K562 (cell line): ENCODE measurements around the gene TLE3. TPM values are rescaled to one million over a fixed set of nuclear protein-coding genes. Genes with fewer than 3 reads are reported as not detected.

ENCODE experiments used
- ATAC-seq: fragments of 200-7000 bp; cut with Tn5 transposase; 3 replicates; pipeline ENCODE4 v1.9.1; 2020; ENCODE audit warnings: moderate library complexity
- BruUV-seq: library from RNA; stranded (reverse); fragments of 400-500 nt; replicated peaks from 2 replicates; lab custom pipeline; 2021; lab: Mats Ljungman, UMichigan
- CTCF ChIA-PET: fragments of 300-600 bp; formaldehyde crosslinking; extraction: SDS; loops from one replicate; lab custom pipeline; 2021; ENCODE audit warnings: low intra/inter-chr PET ratio; lab: Yijun Ruan, JAX
- POLR2A ChIA-PET: fragments of 300-600, 350-650 bp; sonication (Branson Sonifier 250); formaldehyde crosslinking; extraction: SDS; loops from one replicate; lab custom pipeline; 2021; ENCODE audit warnings: antibody characterized with exemption, inconsistent platforms; lab: Yijun Ruan, JAX
- DNase-seq, 4 experiments: peaks; one replicate each; pipeline versions ENCODE4 v3.0.0 to v3.0.0-alpha.2; 2011 to 2018; ENCODE audit warnings: low spot score in 3 of 4, mixed read lengths in 3 of 4; ENCODE audit errors: extremely low read depth in 1 of 4
- FAIRE-seq: peaks from 2 replicates; lab custom pipeline; 2011; peaks lifted over from hg19 to GRCh38; lab: Jason Lieb, UNC
- H2AFZ ChIP-seq: 2 replicates; pipeline ENCODE4 v1.6.0; 2011; ENCODE audit warnings: low read depth, low read length, control low read depth, inconsistent platforms
- H3K27ac ChIP-seq: fragments of 200-600 bp; 3 replicates; pipeline ENCODE4 v1.8.0; 2011; ENCODE audit warnings: low read depth, mild to moderate bottlenecking, control low read depth, inconsistent platforms, low read length, moderate library complexity, mixed read lengths; ENCODE audit errors: extremely low read depth
- H3K27me3 ChIP-seq, 2 experiments: fragments of 300-600 bp in 1 of 2; 2 replicates in 1 of 2; 3 replicates in 1 of 2; pipeline versions ENCODE4 v1.6.0 to v1.8.0; 2011; ENCODE audit warnings: inconsistent platforms in 2 of 2, low read length in 2 of 2, mild to moderate bottlenecking in 1 of 2, mixed read lengths in 1 of 2, moderate library complexity in 1 of 2; ENCODE audit not compliant: control insufficient read depth in 2 of 2, insufficient read depth in 2 of 2
- H3K36me3 ChIP-seq: fragments of 300-600 bp; 3 replicates; pipeline ENCODE4 v1.8.0; 2011; ENCODE audit warnings: mild to moderate bottlenecking, low read length, inconsistent platforms; ENCODE audit not compliant: control insufficient read depth, insufficient read depth
- H3K4me1 ChIP-seq, 2 experiments: fragments of 200-600 bp in 1 of 2; replicated peaks in 1 of 2; 2 replicates in 1 of 2; 3 replicates in 1 of 2; pipeline versions ENCODE4 v1.5.1 to v1.8.0; 2011; ENCODE audit warnings: inconsistent platforms in 2 of 2, low read length in 2 of 2, mild to moderate bottlenecking in 1 of 2, mixed read lengths in 1 of 2, moderate library complexity in 1 of 2; ENCODE audit not compliant: control insufficient read depth in 2 of 2, insufficient read depth in 2 of 2
- H3K4me2 ChIP-seq: 2 replicates; pipeline ENCODE4 v1.6.1; 2011; ENCODE audit warnings: low read length, control low read depth, inconsistent platforms, mixed read lengths; ENCODE audit not compliant: insufficient read depth
- H3K4me3 ChIP-seq: fragments of 200-600 bp; sonication (generic), shearing (Covaris generic); 2 replicates; pipeline ENCODE4 v1.5.1; 2016; ENCODE audit warnings: control low read depth, inconsistent platforms
- H3K79me2 ChIP-seq: fragments of 200-600 bp; 3 replicates; pipeline ENCODE4 v1.8.0; 2011; ENCODE audit warnings: low read length, inconsistent platforms; ENCODE audit not compliant: control insufficient read depth, insufficient read depth
- H3K9ac ChIP-seq, 2 experiments: 2 replicates each; pipeline versions ENCODE4 v1.6.0 to v1.6.1; 2011; ENCODE audit warnings: low read depth in 2 of 2, low read length in 2 of 2, control low read depth in 1 of 2, inconsistent platforms in 1 of 2, mild to moderate bottlenecking in 1 of 2, mixed read lengths in 1 of 2; ENCODE audit not compliant: insufficient read depth in 1 of 2
- H3K9me1 ChIP-seq: one replicate; pipeline ENCODE4 v1.6.0; 2011; ENCODE audit warnings: inconsistent platforms, mild to moderate bottlenecking, low read length, moderate library complexity; ENCODE audit not compliant: control insufficient read depth, insufficient read depth
- H3K9me3 ChIP-seq: replicated peaks from 2 replicates; pipeline ENCODE4 v1.5.1; 2011; ENCODE audit warnings: low read depth, low read length, inconsistent platforms; ENCODE audit not compliant: control insufficient read depth, insufficient read depth
- H4K20me1 ChIP-seq: replicated peaks from 2 replicates; pipeline ENCODE4 v1.6.1; 2011; ENCODE audit warnings: low read length, inconsistent platforms, mixed read lengths; ENCODE audit not compliant: control insufficient read depth, insufficient read depth
- CBX2 ChIP-seq: fragments of 200-600 bp; sonication (generic); IDR thresholded peaks from one replicate; pipeline ENCODE4 v1.6.1; 2012; ENCODE audit warnings: mild to moderate bottlenecking, low read length, inconsistent platforms; ENCODE audit not compliant: insufficient read depth, poor library complexity, severe bottlenecking
- FOXM1 ChIP-seq, 2 experiments: fragments of 450-650 bp in 1 of 2; sonication (generic) in 1 of 2; formaldehyde crosslinking in 1 of 2; IDR thresholded peaks; 2 replicates each; pipeline versions ENCODE4 v1.6.1 to v1.9.0; 2017 to 2022; ENCODE audit warnings: low read depth in 2 of 2, mild to moderate bottlenecking in 2 of 2, missing genetic modification reagents in 1 of 2, moderate library complexity in 1 of 2
- HMGN3 ChIP-seq: IDR thresholded peaks from 2 replicates; pipeline ENCODE4 v1.6.1; 2011; ENCODE audit warnings: borderline replicate concordance, low read depth, mild to moderate bottlenecking, mixed read lengths, low read length; ENCODE audit not compliant: insufficient read length; ENCODE audit errors: extremely low read depth
- HNRNPK ChIP-seq: fragments of 200-400 bp; formaldehyde crosslinking; IDR thresholded peaks from one replicate; pipeline ENCODE4 v1.6.1; 2018; ENCODE audit warnings: mild to moderate bottlenecking, low read depth, low read length; ENCODE audit not compliant: poor library complexity, severe bottlenecking
- HOXB6 ChIP-seq: fragments of 250-450 bp; sonication (Bioruptor Pico); IDR thresholded peaks from 2 replicates; pipeline ENCODE4 v1.5.1; 2022; ENCODE audit warnings: mild to moderate bottlenecking, borderline replicate concordance
- MYBL2 ChIP-seq, 2 experiments: fragments of 450-650 bp in 1 of 2; sonication (generic) in 1 of 2; formaldehyde crosslinking in 1 of 2; IDR thresholded peaks; 2 replicates each; pipeline versions ENCODE4 v1.6.1 to v1.8.1; 2017 to 2022; ENCODE audit warnings: borderline replicate concordance in 1 of 2, inconsistent platforms in 1 of 2, low read depth in 1 of 2, mild to moderate bottlenecking in 1 of 2, missing genetic modification reagents in 1 of 2, moderate library complexity in 1 of 2
- PCBP1 ChIP-seq: fragments of 200-400 bp; formaldehyde crosslinking; IDR thresholded peaks from 2 replicates; pipeline ENCODE4 v1.6.1; 2018; ENCODE audit warnings: mild to moderate bottlenecking, low read depth, low read length; ENCODE audit not compliant: poor library complexity, severe bottlenecking
- WGBS: fragments of 100-300 bp; shearing (Covaris generic); methylation state at CpG from one replicate; pipeline ENCODE4 v1.1.6; 2016; ENCODE audit warnings: low coverage, mixed read lengths; ENCODE audit not compliant: insufficient coverage; ENCODE audit errors: missing lambda C conversion rate; 5-methylcytosine and 5-hydroxymethylcytosine counted together
- in situ Hi-C: fragments of 300-500 bp; cut with MboI; formaldehyde crosslinking; loops from 4 replicates; pipeline ENCODE4 v1.15.0; 2018; ENCODE audit warnings: inconsistent platforms, mixed read lengths
- intact Hi-C: fragments of 100-400 bp; cut with micrococcal nuclease; formaldehyde crosslinking; loops from 2 replicates; pipeline ENCODE4 v1.14.2; 2022
- polyA plus RNA-seq, 8 experiments: library from polyadenylated mRNA; depleted of rRNA in 4 of 8; stranded (reverse) in 5 of 8; unstranded in 3 of 8; fragments of >200 nt; fragmentation: Nextera tagmentation in 2 of 8; fragmentation: Illumina TruSeq in 1 of 8; extraction: Ambion mirVana in 2 of 8; extraction: Trizol in 1 of 8; gene quantifications; 2 replicates each; pipeline versions ENCODE4 v1.2.1 to v1.2.3, GENCODE V29; 2011 to 2014; ENCODE audit warnings: inconsistent platforms in 1 of 8, missing spikeins in 1 of 8
- total RNA-seq, 7 experiments: library from RNA; depleted of rRNA in 6 of 7; stranded (reverse); fragments of >200 nt in 6 of 7; fragmentation: Illumina TruSeq in 2 of 7; extraction: Trizol in 2 of 7; gene quantifications; 2 replicates each; pipeline versions ENCODE4 v1.2.1 to v1.2.3, GENCODE V29; 2011 to 2021; ENCODE audit warnings: low replicate concordance in 1 of 7
- TF ChIP-seq, protein P1 (sequence below), 3 experiments: fragments of 200-800 bp in 1 of 3; fragments of 250-450 bp in 1 of 3; fragments of 450-650 bp in 1 of 3; sonication (Bioruptor Pico) in 1 of 3; sonication (Bioruptor generic) in 1 of 3; formaldehyde crosslinking in 1 of 3; IDR thresholded peaks; 2 replicates each; pipeline versions ENCODE4 v1.6.1 to v1.8.0; 2016 to 2022; ENCODE audit warnings: mild to moderate bottlenecking in 2 of 3, missing genetic modification characterization in 2 of 3, missing compliant biosample characterization in 1 of 3, moderate library complexity in 1 of 3
- TF ChIP-seq, protein P2 (sequence below): conservative IDR thresholded peaks from 2 replicates; pipeline ENCODE4 v1.6.1; 2011; ENCODE audit warnings: low read depth, mild to moderate bottlenecking, low read length; ENCODE audit not compliant: control insufficient read depth

The TLE3 gene
- total and polyA plus RNA-seq, 9 of the 15 experiments (the other 6 are each of a cell fraction or from before 2014, with no cell fraction given) = 1.5 to 84.2 (median 14.1) TPM

DNA sequence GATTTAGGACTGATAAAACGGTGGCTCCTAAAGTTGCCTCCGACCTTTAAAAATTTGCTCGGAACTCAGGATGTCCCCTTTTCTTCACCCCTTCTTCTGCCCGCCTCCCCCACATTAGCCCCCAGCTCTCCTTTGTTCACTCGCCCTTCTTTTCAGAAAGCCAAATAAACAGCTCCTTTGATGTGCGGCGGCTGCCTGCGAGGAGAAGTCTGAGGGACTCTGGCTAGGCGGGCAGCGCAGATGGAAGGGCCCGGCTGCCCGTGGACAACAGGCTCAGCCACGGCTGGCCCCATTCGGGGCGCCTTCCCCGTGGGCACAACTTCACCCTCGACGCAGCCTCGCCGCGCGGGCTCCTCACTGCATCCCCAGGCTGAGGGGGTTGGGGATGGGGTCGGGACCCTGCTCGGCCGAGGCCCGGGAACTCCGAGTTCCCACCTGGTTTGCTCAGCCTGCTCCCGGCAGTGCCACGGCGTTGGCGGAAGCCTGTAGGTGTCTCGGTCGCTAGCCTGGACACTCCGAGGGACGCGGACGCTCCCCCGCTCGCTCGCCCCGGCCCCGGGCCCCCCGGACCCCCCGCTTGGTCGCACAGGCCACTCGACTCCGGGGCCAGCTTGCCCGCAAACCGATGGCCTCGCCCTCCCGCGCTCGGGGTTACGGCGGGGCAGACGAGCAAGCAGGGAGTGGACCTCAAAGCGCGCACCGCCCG, 897 bp upstream of the TLE3 start:
- ChIA-PET POLR2A (interaction anchor here (0.6 to 3.0 kb wide), 7 partner anchors 12 to 646 kb away, joined by 3 to 30 read pairs (median 4); partner anchors contain the start of gene RPLP1), CTCF (no interaction called here)
- Histone ChIP-seq H3K9ac (peak overlapping the region; percentile 87 to 96), H3K27ac (peak overlapping the region; percentile 97), H3K9me1 (no peaks in the 10 kb centered on the region), H3K4me2 (peak overlapping the region; percentile 82), H3K27me3 (no peaks in the 10 kb centered on the region), H2AFZ (peak overlapping the region; percentile 67), H3K36me3 (peaks cover 14% of the 10 kb centered on the region; the same call in 1 of the 3 replicates), H4K20me1 (peaks cover 11% of the 10 kb centered on the region; the same call in 1 of the 2 replicates), H3K79me2 (peaks cover 46% of the 10 kb centered on the region), H3K9me3 (no peaks in the 10 kb centered on the region), H3K4me3 (peak overlapping the region; percentile 56), H3K4me1 (peaks cover 60 to 65% of the 10 kb centered on the region in 2 experiments)
- intact Hi-C loops (loop anchor here (2.0 kb wide), 1 partner anchor 350 kb away; no protein-coding TSS in a partner anchor), in situ Hi-C loops (no loop called here)
- no TSS peak for BruUV-seq
- ATAC-seq (peak; percentile 18), FAIRE-seq (peak; percentile 52), DNase-seq (peak in 2 of 4 experiments; percentile 44 to 52)
- WGBS = 5% methylated on average over 15 of the region's 60 CpGs
- TF ChIP-seq HMGN3 (peak; percentile 22), FOXM1 (IDR thresholded peaks at IDR 0.05; ENCODE audit: low read depth) (no peak), FOXM1 (CRISPR knock-in tag; IDR thresholded peaks at IDR 0.05; ENCODE audit: low read depth) (0 out of 2 replicates have a peak, but pooled peaks have one; percentile 32), MYBL2 (IDR thresholded peaks at IDR 0.05; ENCODE audit: low read depth) (no peak), MYBL2 (CRISPR knock-in tag; IDR thresholded peaks at IDR 0.05; ENCODE audit: borderline replicate concordance) (no peak), HOXB6 (CRISPR knock-in tag) (no peak), CBX2 (no peak), PCBP1 (peak; percentile 92), HNRNPK (no peak)
- TF ChIP-seq, protein P1, sequence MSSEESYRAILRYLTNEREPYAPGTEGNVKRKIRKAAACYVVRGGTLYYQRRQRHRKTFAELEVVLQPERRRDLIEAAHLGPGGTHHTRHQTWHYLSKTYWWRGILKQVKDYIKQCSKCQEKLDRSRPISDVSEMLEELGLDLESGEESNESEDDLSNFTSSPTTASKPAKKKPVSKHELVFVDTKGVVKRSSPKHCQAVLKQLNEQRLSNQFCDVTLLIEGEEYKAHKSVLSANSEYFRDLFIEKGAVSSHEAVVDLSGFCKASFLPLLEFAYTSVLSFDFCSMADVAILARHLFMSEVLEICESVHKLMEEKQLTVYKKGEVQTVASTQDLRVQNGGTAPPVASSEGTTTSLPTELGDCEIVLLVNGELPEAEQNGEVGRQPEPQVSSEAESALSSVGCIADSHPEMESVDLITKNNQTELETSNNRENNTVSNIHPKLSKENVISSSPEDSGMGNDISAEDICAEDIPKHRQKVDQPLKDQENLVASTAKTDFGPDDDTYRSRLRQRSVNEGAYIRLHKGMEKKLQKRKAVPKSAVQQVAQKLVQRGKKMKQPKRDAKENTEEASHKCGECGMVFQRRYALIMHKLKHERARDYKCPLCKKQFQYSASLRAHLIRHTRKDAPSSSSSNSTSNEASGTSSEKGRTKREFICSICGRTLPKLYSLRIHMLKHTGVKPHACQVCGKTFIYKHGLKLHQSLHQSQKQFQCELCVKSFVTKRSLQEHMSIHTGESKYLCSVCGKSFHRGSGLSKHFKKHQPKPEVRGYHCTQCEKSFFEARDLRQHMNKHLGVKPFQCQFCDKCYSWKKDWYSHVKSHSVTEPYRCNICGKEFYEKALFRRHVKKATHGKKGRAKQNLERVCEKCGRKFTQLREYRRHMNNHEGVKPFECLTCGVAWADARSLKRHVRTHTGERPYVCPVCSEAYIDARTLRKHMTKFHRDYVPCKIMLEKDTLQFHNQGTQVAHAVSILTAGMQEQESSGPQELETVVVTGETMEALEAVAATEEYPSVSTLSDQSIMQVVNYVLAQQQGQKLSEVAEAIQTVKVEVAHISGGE (CRISPR knock-in tag; IDR thresholded peaks at IDR 0.05) = no peak
- TF ChIP-seq, protein P2, sequence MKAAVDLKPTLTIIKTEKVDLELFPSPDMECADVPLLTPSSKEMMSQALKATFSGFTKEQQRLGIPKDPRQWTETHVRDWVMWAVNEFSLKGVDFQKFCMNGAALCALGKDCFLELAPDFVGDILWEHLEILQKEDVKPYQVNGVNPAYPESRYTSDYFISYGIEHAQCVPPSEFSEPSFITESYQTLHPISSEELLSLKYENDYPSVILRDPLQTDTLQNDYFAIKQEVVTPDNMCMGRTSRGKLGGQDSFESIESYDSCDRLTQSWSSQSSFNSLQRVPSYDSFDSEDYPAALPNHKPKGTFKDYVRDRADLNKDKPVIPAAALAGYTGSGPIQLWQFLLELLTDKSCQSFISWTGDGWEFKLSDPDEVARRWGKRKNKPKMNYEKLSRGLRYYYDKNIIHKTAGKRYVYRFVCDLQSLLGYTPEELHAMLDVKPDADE = 0 out of 2 replicates have a peak, but pooled peaks have one; percentile 27
